B cell (primary cell): Measurements from ENCODE around the gene SLC35E1.

ENCODE experiments used
- CTCF ChIP-seq: fragments of 200-600 bp; IDR thresholded peaks from one replicate; pipeline ENCODE4 v1.8.0; 2022; ENCODE audit warnings: antibody characterized with exemption, mild to moderate bottlenecking
- EZH2 ChIP-seq: IDR thresholded peaks from 2 replicates; pipeline ENCODE4 v1.6.1; 2012; ENCODE audit warnings: borderline replicate concordance, low read depth, mild to moderate bottlenecking, moderate library complexity, low read length; ENCODE audit not compliant: insufficient read depth, poor library complexity, severe bottlenecking

- TF ChIP-seq CTCF = no peak
- TF ChIP-seq EZH2 = no peak
Measured at GRCh38 chr19:16619457-16619856, 47.2 kb upstream of the SLC35E1 start.
